ENCODE results near the gene IL15RA.
"Not testable (repeated sequence)": the region's sequence is repeated elsewhere in the genome, so short reads cannot be mapped to it uniquely, and the experiment has no call there.

Gene IL15RA

GRCh38 chr10:5927306-5927705, 50.0 kb downstream of the IL15RA start:
- no peak for DNase-seq (ENCODE audit: low read depth)

GRCh38 chr10:5924889-5925288, 52.5 kb downstream of the IL15RA start:
- no peak for DNase-seq (ENCODE audit: low read depth)

GRCh38 chr10:5921746-5922145, 55.6 kb downstream of the IL15RA start:
- DNase-seq (ENCODE audit: low read depth): no peak

DNA sequence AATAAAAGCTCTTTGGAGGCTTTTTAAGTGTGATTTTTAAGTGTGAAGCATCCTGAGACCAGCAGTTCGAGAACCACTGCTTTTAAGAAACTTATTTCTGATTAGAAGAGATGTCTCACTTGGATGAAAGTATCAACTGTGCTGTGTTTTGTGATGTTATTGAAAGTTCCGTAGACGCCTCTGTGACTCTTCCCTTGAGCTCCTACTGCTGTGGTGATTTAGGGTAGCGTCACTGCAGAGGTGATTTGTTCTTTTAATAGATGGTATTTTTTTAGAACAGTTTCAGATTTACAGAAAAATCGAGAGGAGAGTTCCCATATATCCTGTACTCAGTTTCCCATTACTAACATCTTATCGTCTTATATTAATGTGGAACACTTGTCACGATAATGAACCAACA, 57.8 kb downstream of the IL15RA start:
- DNase-seq (ENCODE audit: low read depth): no peak

- no peak for DNase-seq (ENCODE audit: low read depth)
Measured at GRCh38 chr10:5918763-5919162, 58.6 kb downstream of the IL15RA start.

DNA sequence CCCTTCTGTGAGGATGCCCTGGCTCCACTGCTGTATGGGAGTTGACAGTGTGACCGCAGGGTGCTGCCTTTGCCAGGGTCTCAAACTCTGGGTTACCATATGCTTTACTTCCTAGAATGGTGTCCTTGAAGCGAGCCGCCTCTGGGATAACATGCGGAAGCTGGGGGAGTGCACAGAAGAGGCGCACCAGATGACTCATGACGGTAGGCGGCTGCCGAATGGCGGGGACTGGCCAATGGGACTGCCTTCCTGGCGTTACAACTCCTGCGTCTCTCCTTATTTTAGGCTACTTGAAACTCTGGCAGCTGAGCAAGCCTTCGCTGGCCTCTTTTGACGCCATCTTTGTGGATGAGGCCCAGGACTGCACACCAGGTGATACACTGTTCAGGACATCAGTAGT, 60.0 kb downstream of the IL15RA start:
- no peak for DNase-seq (ENCODE audit: low read depth)

GRCh38 chr10:5915451-5915850, 61.9 kb downstream of the IL15RA start:
- DNase-seq (ENCODE audit: low read depth): no peak

- no peak for DNase-seq (ENCODE audit: low read depth)
Measured at GRCh38 chr10:5913736-5914135, 63.6 kb downstream of the IL15RA start.

- no peak for DNase-seq (ENCODE audit: low read depth)
Measured at GRCh38 chr10:5911670-5912069, 65.7 kb downstream of the IL15RA start.

DNA sequence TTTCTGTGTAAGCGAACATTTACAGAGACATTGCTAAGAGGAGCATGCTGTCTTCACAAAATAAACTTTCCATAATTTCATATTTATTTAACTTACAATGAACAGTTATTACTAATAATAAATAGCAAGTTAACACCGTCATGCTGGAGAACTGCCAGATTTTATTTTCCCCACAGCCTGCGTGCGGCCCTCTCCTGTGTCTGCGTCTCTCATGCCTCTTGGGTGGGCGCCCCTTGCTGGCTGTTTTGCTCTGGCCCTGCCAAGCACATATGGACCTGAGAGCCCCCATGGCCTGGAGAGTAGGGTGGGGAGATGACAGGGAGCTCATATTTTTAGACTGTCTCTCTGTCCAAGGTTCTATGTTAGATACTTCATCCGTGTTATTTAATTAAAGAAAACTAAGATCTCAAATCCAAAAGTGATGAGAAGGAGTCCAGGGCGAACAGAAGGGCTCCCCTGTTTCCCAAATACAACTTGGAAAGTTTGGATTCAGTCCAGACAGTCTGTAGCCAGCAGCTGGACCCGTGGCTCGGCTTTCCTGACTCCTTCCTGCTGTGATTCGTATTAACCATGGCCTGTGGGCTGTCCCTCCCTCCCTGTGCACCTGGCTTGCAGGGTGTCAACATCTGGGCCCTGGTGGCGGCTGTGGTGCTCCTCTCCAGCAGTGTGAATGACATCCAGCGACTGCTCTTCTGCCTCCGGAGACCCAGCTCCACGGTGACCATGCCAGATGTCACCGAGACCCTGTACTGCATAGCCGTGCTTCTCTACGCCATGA, 66.8 kb downstream of the IL15RA start:
- DNase-seq (ENCODE audit: low read depth): no peak

- not testable (repeated sequence) for DNase-seq (ENCODE audit: low read depth)
Measured at GRCh38 chr10:5908676-5909075, 68.7 kb downstream of the IL15RA start.

- DNase-seq (ENCODE audit: low read depth): no peak
Measured at GRCh38 chr10:5906651-5907050, 70.7 kb downstream of the IL15RA start.

- DNase-seq (ENCODE audit: low read depth): no peak
Measured at GRCh38 chr10:5905854-5906507, 71.4 kb downstream of the IL15RA start.

DNA sequence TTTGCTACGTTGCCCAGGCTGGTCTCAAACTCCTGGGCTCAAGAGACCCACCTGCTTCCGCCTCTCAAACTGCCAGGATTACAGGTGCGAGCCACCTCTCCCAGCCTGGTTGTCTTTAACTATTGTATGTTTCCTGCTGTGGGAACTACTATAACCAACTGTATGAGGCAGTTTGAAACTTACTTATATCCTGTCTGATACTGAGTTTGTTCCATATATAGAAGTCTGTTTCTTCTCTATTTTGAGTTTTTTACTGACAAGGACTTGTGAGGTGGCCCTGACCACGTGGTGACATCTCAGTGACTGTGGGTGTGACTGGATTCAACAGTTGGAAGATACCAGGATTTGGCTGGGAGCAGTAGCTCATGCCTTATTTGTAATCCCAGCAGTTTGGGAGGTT, 73.1 kb downstream of the IL15RA start:
- no peak for DNase-seq (ENCODE audit: low read depth)

DNA sequence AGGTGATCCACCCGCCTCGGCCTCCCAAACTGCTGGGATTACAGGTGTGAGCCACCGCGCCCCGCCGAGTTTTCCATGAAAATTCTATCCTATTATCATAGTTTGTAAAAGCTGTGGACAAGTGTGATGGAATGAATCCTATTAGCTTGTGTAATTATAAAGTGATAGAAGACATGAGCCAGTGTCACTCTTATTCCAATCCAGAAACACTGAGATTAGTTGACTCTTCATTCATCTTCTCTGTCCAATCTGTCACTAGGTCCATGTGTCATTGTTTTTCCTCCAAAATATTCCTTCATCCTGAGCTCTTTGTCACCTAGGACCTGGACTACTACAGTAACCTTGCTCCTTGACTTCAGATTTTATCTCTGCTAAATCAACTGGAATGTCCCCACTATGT, 73.8 kb downstream of the IL15RA start:
- no peak for DNase-seq (ENCODE audit: low read depth)

DNA sequence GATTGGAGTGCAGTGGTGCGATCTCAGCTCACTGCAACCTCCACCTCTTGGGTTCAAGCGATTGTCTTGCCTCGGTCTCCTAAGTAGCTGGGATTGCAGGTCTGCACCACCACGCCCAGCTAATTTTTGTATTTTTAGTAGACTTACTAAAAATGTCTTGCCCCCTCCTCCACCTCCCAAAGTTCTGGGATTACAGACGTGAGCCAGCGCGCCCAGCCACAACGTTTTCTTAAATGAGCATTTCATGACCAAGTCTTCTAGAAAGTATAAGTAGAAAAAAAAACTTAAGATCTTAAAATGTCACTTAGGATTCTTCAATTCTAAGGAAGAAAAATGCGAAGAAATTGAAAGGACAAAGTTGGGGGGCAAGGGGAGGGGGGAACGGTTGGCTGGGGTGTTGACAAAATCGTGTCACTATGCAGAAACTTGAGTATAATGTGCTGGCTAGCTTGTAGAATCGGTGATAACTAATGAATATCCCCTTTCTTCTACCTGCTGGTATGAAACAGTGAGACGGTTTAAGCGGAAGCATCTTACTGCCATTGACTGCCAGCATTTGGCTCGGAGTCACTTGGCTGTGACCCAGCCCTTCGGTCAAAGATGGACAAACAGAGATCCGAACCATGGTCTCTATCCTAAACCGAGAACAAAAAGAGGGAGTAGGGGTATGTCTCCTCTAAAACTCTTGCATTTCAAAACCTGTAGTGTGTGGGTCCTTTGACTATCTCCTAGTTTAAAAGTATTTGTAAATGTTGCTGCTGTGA, 74.7 kb downstream of the IL15RA start:
- no peak for DNase-seq (ENCODE audit: low read depth)
